H1 (cell line): ENCODE data around the gene CCL5. TPM values are rescaled to one million over a fixed set of nuclear protein-coding genes. Genes with fewer than 3 reads are reported as not detected.

Experiments
- polyA plus RNA-seq, 7 experiments: library from polyadenylated mRNA; depleted of rRNA in 3 of 7; stranded (reverse) in 5 of 7; unstranded in 2 of 7; fragments of >200 nt in 5 of 7; fragments of 200-250 nt in 2 of 7; gene quantifications; 1 replicate in 5 of 7; 2 replicates in 1 of 7; 4 replicates in 1 of 7; pipeline versions ENCODE4 v1.2.1 to v1.2.3, GENCODE V29; 2011 to 2013; ENCODE audit warnings: missing spikeins in 2 of 7, mixed read lengths in 2 of 7
- small RNA-seq: library from polyadenylated mRNA; stranded (forward); fragments of <200 nt; extraction: miRNeasy Mini kit (QIAGEN cat#:217004); gene quantifications from one replicate; pipeline ENCODE3, GENCODE V24; 2013; ENCODE audit not compliant: insufficient read depth
- total RNA-seq: library from RNA; stranded (reverse); fragmentation: NEBNext Ultra II Directional; extraction: Animal tissue kit (Norgen Biotek cat#: 25700); gene quantifications from 2 replicates; pipeline ENCODE4 v1.2.1, GENCODE V29; 2021

CCL5 gene
- total and polyA plus RNA-seq, 2 of the 8 experiments (the other 6 are each of a cell fraction or from before 2014, with no cell fraction given), result not detected

Small RNA genes lying within 50 kb of the gene (small RNA-seq; reads per million reads assigned to genes)
- 7.5 reads per million, percentile 75 among the genes with 10 or more reads in this experiment for gene RF00100

Other genes with a start within 250 kb of the CCL5 start
- 21.6 and 22.8 TPM in 2 replicates for gene RASL10B, start 148.7 kb downstream of the CCL5 start, total RNA-seq
- gene RASL10B, start 148.7 kb downstream of the CCL5 start, polyA plus RNA-seq (2011; rRNA removed), result 17.5 and 21.8 TPM in 2 replicates
- gene GAS2L2, start 127.1 kb downstream of the CCL5 start, total RNA-seq, result 0.13 TPM in 1 of 2 replicates, not detected in the other
- gene GAS2L2, start 127.1 kb downstream of the CCL5 start, polyA plus RNA-seq (2011; rRNA removed), result 0.09 TPM in 2 replicates
- not detected in 2 replicates for gene C17orf50, start 119.5 kb downstream of the CCL5 start, total RNA-seq
- gene C17orf50, start 119.5 kb downstream of the CCL5 start, polyA plus RNA-seq (2011; rRNA removed), result 0.08 and 0.12 TPM in 2 replicates
- gene MMP28, start 84.7 kb downstream of the CCL5 start, total RNA-seq, result not detected in 2 replicates
- 0.06 TPM in 1 of 2 replicates, not detected in the other for gene MMP28, start 84.7 kb downstream of the CCL5 start, polyA plus RNA-seq (2011; rRNA removed)
- gene TAF15, start 70.9 kb downstream of the CCL5 start, total RNA-seq, result 323 and 338 TPM in 2 replicates
- 62.8 and 80.1 TPM in 2 replicates for gene TAF15, start 70.9 kb downstream of the CCL5 start, polyA plus RNA-seq (2011; rRNA removed)
- gene HEATR9, start 11.5 kb downstream of the CCL5 start, total RNA-seq, result not detected in 2 replicates
- gene HEATR9, start 11.5 kb downstream of the CCL5 start, polyA plus RNA-seq (2011; rRNA removed), result not detected in 2 replicates
- gene RDM1, start 50.4 kb upstream of the CCL5 start, total RNA-seq, result 4.8 and 7.3 TPM in 2 replicates
- 6.2 and 9.7 TPM in 2 replicates for gene RDM1, start 50.4 kb upstream of the CCL5 start, polyA plus RNA-seq (2011; rRNA removed)
- gene LYZL6, start 63.4 kb upstream of the CCL5 start, total RNA-seq, result not detected in 2 replicates
- not detected in 2 replicates for gene LYZL6, start 63.4 kb upstream of the CCL5 start, polyA plus RNA-seq (2011; rRNA removed)
- gene CCL16, start 101.1 kb upstream of the CCL5 start, total RNA-seq, result not detected in 2 replicates
- gene CCL16, start 101.1 kb upstream of the CCL5 start, polyA plus RNA-seq (2011; rRNA removed), result not detected in 2 replicates
- gene CCL14, start 106.4 kb upstream of the CCL5 start, total RNA-seq, result not detected in 2 replicates
- not detected in 2 replicates for gene CCL14, start 106.4 kb upstream of the CCL5 start, polyA plus RNA-seq (2011; rRNA removed)
- not detected in 2 replicates for gene CCL15, start 121.2 kb upstream of the CCL5 start, total RNA-seq
- gene CCL15, start 121.2 kb upstream of the CCL5 start, polyA plus RNA-seq (2011; rRNA removed), result not detected in 2 replicates
- not detected in 2 replicates for gene CCL23, start 137.6 kb upstream of the CCL5 start, total RNA-seq
- gene CCL23, start 137.6 kb upstream of the CCL5 start, polyA plus RNA-seq (2011; rRNA removed), result not detected in 2 replicates
- gene CCL18, start 183.9 kb upstream of the CCL5 start, total RNA-seq, result not detected in 2 replicates
- gene CCL18, start 183.9 kb upstream of the CCL5 start, polyA plus RNA-seq (2011; rRNA removed), result not detected in 2 replicates
- gene CCL3, start 209.8 kb upstream of the CCL5 start, total RNA-seq, result not detected in 2 replicates
- not detected in 2 replicates for gene CCL3, start 209.8 kb upstream of the CCL5 start, polyA plus RNA-seq (2011; rRNA removed)
- gene CCL4, start 223.5 kb upstream of the CCL5 start, total RNA-seq, result not detected in 2 replicates
- not detected in 2 replicates for gene CCL4, start 223.5 kb upstream of the CCL5 start, polyA plus RNA-seq (2011; rRNA removed)